ENCODE measurements around the gene CACNA2D2.

The CACNA2D2 gene

DNA sequence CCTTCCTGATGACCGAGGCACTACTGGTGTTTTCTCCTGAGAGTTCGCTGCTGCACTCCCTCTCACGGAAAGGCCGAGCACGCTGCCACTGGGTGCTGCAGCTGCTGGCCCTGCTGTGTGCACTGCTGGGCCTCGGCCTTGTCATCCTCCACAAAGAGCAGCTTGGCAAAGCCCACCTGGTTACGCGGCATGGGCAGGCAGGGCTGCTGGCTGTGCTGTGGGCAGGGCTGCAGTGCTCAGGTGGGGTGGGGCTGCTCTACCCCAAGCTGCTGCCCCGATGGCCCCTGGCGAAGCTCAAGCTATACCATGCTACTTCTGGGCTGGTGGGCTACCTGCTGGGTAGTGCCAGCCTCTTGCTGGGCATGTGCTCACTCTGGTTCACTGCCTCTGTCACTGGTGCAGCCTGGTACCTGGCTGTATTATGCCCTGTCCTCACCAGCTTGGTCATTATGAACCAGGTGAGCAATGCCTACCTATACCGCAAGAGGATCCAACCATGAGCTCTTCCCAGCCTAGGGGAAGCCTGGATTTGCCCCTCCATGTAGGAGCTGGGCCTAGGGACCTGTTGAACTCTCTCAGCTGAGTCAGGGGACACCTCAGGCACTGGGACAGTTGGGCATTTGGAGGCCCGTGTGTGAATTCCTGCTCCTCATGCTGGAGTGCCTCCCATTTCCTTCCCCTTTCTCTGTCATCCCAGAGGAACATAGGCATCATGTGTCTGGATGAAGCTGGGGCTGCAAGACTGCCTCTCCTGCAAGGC, 150.0 kb downstream of the CACNA2D2 start:
- no peak for TF ChIP-seq CTCF (IDR thresholded peaks at IDR 0.05; ENCODE audit: low read depth, low read length)
- no peak overlapping the region for H3K4me3 ChIP-seq (replicated peaks in 1 of 2; ENCODE audit: low read depth in 2 of 2, low read length in 2 of 2)
- DNase-seq (ENCODE audit: low read depth in 2 of 2): no peak

DNA sequence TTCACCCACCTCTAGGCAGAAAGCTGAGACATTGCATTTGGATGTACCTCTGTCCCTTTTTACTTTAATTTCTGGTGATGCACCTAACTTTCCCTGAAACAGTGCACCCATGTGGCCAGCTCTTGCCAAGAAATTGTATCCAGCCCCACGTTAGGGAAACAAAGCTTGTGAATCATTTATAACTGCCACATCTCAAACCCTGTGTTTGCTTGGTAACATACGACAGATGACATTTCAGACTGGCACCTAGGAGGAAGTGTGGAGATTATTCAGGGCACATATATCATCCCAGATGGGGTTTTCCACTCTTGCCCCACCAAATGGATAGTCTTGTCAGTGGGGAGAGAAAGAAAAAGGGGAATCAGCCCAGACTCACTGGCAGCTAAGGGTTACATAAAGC, 150.7 kb downstream of the CACNA2D2 start:
- TF ChIP-seq CTCF (IDR thresholded peaks at IDR 0.05; ENCODE audit: low read depth, low read length): peak; percentile 29
- H3K4me3 ChIP-seq (replicated peaks in 1 of 2; ENCODE audit: low read depth in 2 of 2, low read length in 2 of 2): no peak overlapping the region
- DNase-seq (ENCODE audit: low read depth in 2 of 2): peak in 1 of 2 donors; percentile 56

DNA sequence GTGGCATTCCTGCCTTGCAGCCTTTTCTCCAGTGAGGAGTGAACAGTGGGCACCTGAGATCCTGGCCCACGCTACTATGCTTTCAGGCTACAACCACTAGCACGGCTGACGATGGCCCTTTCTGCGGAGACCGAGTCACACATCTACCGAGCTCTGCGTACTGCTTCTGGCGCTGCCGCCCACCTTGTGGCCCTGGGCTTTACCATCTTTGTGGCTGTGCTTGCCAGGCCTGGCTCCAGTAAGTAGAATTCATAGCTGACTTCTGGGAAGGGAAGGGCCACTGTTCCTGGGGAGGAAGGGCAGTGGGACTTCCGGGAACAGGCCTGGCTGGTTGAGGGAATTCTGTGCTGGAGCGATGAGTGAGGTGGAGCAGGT, 152.1 kb downstream of the CACNA2D2 start:
- peak overlapping the region; percentile 80 to 98 for H3K4me3 ChIP-seq (replicated peaks in 1 of 2; ENCODE audit: low read depth in 2 of 2, low read length in 2 of 2)
- TF ChIP-seq CTCF (IDR thresholded peaks at IDR 0.05; ENCODE audit: low read depth, low read length): no peak
- DNase-seq (ENCODE audit: low read depth in 2 of 2): no peak

GRCh38 chr3:50350527-50351322, 152.7 kb downstream of the CACNA2D2 start, which contains the start of the genes CYB561D2 and NPRL2:
Gene CYB561D2 (plus strand): TSS chr3:50350862. CDS start chr3:50351434, 572 bp downstream.
Gene NPRL2 (minus strand): TSS chr3:50350775. CDS start chr3:50350652, 123 bp downstream.
- peak; percentile 92 to 93 for DNase-seq (ENCODE audit: low read depth in 2 of 2)
- TF ChIP-seq CTCF (IDR thresholded peaks at IDR 0.05; ENCODE audit: low read depth, low read length): no peak
- H3K4me3 ChIP-seq (replicated peaks in 1 of 2; ENCODE audit: low read depth in 2 of 2, low read length in 2 of 2): peak within 1 kb of the TSS; percentile 80 to 98

- DNase-seq (ENCODE audit: low read depth in 2 of 2): no peak
- no peak for TF ChIP-seq CTCF (IDR thresholded peaks at IDR 0.05; ENCODE audit: low read depth, low read length)
- peak overlapping the region; percentile 80 to 98 for H3K4me3 ChIP-seq (replicated peaks in 1 of 2; ENCODE audit: low read depth in 2 of 2, low read length in 2 of 2)
These were observed 153.3 kb downstream of the CACNA2D2 start for GRCh38 chr3:50350213-50350526.

DNA sequence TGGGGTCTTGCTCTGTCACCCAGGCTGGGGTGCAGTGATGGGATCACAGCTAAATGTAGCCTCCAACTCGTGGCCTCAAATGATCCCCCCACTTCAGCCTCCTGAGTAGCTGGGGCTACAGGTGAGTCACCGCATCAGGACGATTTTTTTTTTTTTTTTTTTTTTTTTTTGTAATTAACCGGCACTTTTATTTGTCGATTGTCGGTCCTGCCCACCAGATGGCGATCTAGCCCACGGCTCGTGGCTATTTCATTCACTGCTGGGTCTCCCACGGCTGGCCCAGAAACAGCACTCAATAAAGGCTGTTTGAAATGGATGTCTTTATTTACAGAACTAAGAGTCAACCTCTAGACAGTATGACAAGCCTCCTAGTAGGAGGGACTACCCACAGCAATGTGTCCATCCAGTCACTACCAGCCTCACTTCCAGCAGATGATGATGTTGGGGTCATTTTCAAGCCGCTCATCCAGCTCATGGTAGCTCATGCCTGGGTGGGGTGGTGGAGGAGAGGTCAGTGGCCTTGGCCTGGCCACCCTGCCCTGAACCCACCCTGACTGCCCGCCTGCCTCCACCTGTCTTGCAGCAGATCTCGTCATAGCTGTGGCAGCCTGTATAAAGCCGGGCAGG, 156.1 kb downstream of the CACNA2D2 start:
- DNase-seq (ENCODE audit: low read depth in 2 of 2): peak; percentile 80 to 83
- H3K4me3 ChIP-seq (replicated peaks in 1 of 2; ENCODE audit: low read depth in 2 of 2, low read length in 2 of 2): no peak overlapping the region
- TF ChIP-seq CTCF (IDR thresholded peaks at IDR 0.05; ENCODE audit: low read depth, low read length): peak; percentile 63

Measured in cardiac fibroblast (primary cell).